Activated CD8-positive, alpha-beta memory T cell treated with anti-CD3 and anti-CD28 coated beads, Interleukin-2, amount 50 U/mL, for 24 hours (primary cell): ENCODE measurements around the gene NAA60.
"Not testable (repeated sequence)": the region's sequence is repeated elsewhere in the genome, so short reads cannot be mapped to it uniquely, and the experiment has no call there.

Experiments used
- DNase-seq: peaks from one replicate; pipeline ENCODE4 v3.0.0-alpha.2; 2020; ENCODE audit errors: extremely low read depth

The NAA60 gene

GRCh38 chr16:3482659-3483241 lies 39.3 kb downstream of the NAA60 start:
- DNase-seq, result no peak

- DNase-seq, result no peak
Observed at GRCh38 chr16:3484318-3485096, 41.0 kb downstream of the NAA60 start.

DNA sequence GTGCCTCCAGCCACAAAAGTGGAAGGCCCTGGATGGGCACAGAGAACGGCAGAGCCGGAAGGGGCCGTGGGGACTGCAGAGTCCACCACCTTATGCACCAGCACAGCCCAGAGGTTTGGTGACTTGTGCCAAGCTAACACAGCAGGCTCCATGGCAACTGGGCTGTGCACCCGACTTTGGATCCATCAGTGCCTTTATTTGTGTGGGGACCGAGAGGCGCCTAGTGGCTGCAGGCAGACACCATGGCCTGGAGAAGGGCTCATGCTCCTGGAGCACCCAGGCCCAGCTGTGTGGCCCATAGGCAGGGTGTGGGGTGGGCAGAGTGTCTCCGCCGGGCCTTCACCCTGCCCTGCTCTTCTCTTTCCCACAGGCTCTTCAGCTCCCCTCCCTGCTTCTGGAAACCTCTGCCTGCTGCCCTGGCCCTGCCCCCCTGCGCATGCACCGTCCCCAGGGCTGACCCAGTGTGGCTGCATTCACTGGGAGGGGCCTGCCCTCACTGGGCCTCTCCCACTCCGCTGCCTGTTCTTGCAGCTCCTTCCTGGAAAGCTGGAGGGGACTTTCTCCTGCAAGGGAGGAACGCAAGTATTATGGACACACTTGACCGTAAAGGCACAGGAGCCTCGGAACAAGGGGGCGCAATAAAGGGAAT lies 41.7 kb downstream of the NAA60 start:
- no peak for DNase-seq

DNA sequence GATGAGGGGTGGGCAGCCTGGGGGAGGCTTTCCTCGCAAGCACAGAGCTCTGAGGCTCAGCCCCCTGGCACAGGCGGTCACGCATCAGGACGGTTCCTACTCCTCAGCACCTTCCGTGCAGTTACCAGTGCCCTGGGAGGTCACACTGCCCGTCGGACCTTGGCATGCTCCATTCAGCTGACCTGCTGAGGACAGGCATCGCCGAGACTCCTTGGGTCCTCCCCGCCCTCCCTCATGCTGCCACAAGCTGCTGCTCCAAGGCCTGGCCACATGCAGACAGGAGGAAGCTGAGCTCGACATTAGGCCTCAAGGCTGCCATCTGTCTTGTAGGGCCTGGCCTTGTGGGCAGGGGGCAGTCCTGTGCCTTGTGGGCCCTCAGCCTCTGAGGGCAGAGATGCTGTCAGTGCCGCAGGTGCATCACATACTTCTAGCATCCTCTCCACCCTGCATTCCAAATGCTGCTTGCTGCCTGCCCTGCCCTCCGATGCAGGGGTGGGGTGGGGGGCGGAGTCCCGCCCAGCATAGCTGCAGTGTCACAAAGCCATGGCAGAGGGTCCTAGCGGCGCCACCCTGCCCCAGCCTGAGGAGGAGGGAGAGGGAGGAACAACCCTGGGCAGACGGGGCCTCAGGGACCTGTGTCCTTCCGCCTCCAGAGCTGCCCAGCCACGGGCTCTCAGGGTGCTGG lies 42.5 kb downstream of the NAA60 start:
- no peak for DNase-seq

DNA sequence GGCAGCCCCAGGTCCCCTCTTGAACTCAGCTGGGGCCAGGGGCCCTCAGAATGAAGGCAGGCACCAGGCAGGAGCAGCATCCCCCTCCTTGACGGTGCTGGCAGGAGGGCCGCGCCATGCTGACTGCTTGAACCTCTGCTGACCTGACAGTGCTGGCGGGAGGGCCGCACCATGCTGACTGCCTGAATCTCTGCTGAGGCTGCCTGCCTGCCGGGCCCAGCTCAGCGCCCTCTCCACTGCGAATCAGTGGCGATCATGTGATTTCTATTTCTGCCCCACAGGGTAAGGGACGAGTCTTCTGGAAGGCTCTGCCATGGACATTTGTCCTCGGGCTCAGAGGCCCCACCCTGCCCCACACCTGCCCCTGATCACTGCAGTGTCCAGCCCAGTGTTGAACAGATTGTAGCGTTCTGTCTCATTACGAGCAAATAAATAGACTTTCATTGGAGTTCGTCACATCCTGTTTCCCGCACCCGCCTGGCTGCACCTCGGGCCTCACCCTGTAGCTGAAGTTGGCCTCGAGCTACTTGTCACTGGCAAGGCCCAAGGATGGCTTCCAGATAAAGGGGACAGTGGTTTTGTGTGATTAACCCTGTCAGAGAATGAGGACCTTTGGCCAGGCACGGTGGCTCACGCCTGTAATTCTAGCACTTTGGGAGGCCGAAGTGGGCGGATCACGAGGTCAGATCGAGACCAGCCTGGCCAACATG lies 43.2 kb downstream of the NAA60 start:
- no peak for DNase-seq

- DNase-seq, result no peak
Observed at GRCh38 chr16:3487521-3488410, 44.3 kb downstream of the NAA60 start.

GRCh38 chr16:3488801-3489200 lies 45.3 kb downstream of the NAA60 start:
- DNase-seq, result no peak

GRCh38 chr16:3490911-3491629 lies 47.6 kb downstream of the NAA60 start:
- DNase-seq, result no peak

- DNase-seq, result no peak
Observed at GRCh38 chr16:3492356-3492755, 48.9 kb downstream of the NAA60 start.

DNA sequence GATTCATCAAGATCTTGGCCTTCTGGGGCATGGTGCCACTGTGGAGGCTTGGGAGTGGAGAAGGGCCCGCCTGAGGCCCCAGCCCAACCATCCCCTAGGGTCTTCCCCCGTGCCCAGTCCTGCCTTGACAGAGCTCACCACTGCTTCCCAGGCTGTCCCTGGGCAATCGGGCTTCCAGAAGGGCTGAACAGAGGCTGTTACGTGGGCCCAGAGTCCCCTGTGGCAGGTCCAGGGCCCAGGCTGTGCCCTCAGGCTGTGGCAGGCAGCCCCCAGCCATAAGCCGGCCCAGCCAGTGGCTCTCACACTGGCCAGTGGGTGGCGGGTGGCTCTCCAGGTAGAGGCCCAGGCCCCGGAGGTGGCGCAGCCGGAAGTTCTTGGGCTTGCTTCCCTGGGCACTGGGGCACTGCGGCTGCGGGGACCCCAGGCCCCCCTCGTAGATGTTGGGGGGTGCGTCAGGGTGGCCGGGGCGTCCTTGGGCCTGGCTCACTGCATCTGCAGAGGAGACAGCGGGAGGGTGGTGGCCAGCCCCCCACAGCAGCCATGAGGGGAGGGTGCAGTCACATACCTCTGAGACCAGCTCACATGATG lies 51.0 kb downstream of the NAA60 start:
- DNase-seq, result no peak

- no peak for DNase-seq
Observed at GRCh38 chr16:3495176-3495575, 51.7 kb downstream of the NAA60 start, which contains the start of gene C16orf90. Gene C16orf90 (minus strand): TSS chr16:3495489. CDS start chr16:3495421, 68 bp downstream.

DNA sequence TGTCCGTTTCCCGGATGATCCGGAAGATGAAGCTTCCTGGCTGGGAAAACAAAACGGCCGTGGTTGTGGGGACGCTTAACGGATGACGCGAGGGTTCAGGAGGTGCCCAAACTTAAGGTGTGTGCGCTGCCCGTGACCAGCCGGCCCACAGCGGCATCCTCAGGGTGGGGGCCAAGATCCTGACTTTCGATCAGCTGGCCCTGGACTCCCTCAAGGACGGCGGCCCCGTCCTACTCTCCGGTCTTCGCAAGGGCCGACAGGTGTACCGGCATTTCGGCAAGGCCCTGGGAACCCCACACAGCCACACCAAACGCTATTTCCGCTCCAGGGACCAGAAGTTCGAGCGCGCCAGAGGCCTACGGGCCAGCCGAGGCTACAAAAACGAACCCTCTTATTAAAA lies 52.9 kb downstream of the NAA60 start:
- no peak for DNase-seq

GRCh38 chr16:3497771-3498170 lies 54.3 kb downstream of the NAA60 start:
- no peak for DNase-seq

DNA sequence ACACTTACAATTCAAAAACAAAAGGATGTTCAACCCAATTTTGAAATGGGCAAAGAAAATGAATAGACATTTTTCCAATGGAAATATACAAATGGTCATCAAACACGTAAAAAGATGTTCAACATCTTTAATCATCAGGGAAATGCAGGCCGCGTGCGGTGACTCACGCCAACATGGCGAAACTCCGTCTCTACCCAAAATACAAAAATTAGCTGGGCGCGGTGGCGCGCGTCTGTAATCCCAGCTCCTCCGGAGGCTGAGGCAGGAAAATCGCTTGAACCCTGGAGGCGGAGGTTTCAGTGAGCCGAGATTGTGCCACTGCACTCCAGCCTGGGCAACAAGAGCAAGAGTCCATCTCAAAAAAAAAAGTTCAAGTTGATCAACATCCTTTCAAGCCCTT lies 55.5 kb downstream of the NAA60 start:
- DNase-seq, result no peak

GRCh38 chr16:3501412-3501761 lies 57.9 kb downstream of the NAA60 start:
- not testable (repeated sequence) for DNase-seq

DNA sequence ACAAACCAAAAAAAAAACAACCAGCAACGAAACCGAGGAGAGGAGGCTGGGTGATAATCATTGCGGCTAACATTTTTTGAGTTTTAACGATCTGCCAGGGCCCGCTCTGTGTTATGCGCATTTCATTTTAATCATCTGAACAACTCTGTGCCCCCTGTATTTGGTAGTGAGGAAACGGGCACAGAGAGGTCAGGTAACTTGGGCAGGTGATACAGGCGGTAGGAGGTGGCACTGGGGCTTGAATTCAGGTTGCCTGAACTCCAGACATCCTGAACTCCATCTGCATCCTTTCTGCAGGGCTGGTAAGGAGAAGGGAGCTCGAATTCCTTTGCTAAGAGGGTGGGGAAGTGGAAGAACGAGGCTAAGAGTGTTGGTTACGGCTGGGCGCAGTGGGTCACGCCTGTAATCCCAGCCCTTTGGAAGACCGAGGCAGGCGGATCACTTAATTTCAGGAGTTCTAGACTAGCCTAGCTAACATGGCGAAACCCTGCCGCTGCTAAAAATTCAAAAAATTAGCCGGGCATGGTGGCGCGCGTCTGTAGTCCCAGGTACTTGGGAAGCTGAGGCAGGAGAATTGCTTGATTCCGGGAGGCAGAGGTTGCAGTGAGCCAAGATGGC lies 58.4 kb downstream of the NAA60 start:
- DNase-seq, result no peak

DNA sequence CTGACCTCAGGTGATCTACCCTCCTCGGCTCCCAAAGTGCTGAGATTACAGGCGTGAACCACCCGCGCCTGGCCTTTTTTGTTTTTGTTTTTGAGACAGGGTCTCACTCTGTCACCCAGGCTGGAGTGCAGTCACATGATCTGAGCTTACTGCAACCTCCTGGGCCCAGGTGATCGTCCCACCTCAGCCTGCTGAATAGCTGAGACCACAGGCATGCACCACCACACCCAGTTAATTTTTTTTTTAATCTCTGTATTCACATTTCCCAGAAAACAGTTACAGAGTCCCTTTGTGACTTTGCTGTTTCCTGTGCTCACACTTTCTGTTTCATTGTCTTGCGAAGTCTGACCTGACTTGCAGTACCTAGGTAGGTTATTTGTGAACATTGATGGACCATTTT lies 60.0 kb downstream of the NAA60 start:
- DNase-seq, result no peak

DNA sequence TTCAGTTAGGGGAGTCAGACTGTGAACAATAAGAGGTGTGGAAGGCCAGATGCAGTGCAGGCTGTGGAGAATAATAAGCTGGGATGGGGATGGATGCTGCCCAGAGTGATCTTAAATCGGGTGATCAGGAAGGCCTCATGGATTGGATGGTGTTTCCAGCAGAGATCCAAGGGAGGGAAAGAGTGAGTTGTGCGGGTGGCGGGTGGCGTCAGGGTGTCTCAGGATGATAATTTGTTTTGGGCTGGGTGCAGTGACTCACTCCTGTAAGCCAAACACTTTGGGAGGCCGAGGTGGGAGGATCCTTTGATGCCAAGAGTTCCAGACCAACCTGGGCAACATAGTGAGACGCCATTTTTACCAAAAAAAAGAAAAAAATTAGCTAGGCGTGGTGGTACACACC lies 65.3 kb downstream of the NAA60 start:
- DNase-seq, result no peak

DNA sequence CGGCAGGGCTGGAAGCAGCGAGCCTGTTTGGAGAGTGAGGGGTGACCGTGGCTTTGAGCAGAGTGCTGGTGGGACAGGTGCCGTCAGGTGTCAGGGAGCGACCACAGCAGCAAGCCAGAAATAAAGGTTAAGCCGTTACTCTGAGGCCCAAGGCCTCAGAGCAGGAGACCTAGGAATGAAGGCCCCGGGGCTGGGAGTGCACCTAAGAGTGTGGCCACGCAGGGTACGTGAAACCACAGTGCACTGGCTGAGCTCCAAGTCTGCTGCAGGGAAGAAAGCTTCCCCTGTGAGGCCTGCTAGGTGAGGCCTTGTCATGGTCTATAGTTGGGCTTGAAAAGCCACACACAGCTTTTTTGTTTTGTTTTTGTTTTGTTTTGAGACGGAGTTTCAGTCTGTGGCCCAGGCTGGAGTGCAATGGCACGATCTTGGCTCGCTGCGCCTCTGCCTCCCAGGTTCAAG lies 66.0 kb downstream of the NAA60 start:
- no peak for DNase-seq
